ENCODE results near the gene SDK1.

Gene SDK1

DNA sequence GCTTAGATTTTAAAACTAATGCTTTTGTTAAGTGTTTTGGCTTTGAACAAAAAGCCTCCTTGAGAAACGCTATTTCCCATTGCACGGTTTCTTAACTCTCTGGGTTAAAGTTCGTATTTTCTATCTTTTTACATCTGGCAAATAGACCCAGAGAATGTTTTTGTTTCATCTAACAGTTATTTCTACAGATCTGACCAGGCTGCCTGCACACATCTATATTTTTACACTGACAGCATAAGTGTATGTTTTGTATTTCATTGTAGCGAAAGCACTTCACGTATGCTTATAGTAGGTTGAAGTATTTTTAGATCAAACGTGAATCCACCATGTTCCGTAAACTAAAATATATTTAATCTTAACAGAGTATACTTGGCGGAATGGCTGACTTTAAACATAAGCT lies 477.3 kb downstream of the SDK1 start:
- TF ChIP-seq CTCF (IDR thresholded peaks at IDR 0.05; ENCODE audit: low read depth, low read length, poor library complexity, severe bottlenecking): no peak
- TF ChIP-seq EZH2phosphoT487 (IDR thresholded peaks at IDR 0.05; ENCODE audit: borderline replicate concordance, low read length): no peak
- no peaks in the 10 kb centered on the region for H4K20me1 ChIP-seq (ENCODE audit: control insufficient read depth, insufficient read depth, low read depth, low read length)
- no peak overlapping the region for H3K27ac ChIP-seq (ENCODE audit: low read depth, low read length)
- H3K9me3 ChIP-seq (ENCODE audit: control insufficient read depth, insufficient read depth, low read length): peaks cover 21% of the 10 kb centered on the region
- H3K4me1 ChIP-seq (ENCODE audit: control insufficient read depth, low read length): no peaks in the 10 kb centered on the region
- H3K4me3 ChIP-seq (ENCODE audit: low read length): no peak overlapping the region
- no peaks in the 10 kb centered on the region for H3K36me3 ChIP-seq (ENCODE audit: control insufficient read depth, low read length)
- no peaks in the 10 kb centered on the region for H3K79me2 ChIP-seq (ENCODE audit: control insufficient read depth, low read length)
- H3K4me2 ChIP-seq (ENCODE audit: low read length): no peak overlapping the region
- no peaks in the 10 kb centered on the region for H3K9me2 ChIP-seq (replicated peaks; ENCODE audit: control insufficient read depth, low read length)
- H3F3A ChIP-seq (ENCODE audit: control insufficient read depth, insufficient read depth): no peaks in the 10 kb centered on the region
- H3K27me3 ChIP-seq (ENCODE audit: control insufficient read depth, low read length): no peaks in the 10 kb centered on the region

- Histone ChIP-seq H3K9me3 (ENCODE audit: control insufficient read depth, insufficient read depth, low read length) (peaks cover 21% of the 10 kb centered on the region), H3K79me2 (ENCODE audit: control insufficient read depth, low read length) (no peaks in the 10 kb centered on the region), H3K4me2 (ENCODE audit: low read length) (no peak overlapping the region), H3K36me3 (ENCODE audit: control insufficient read depth, low read length) (no peaks in the 10 kb centered on the region), H3K9me2 (replicated peaks; ENCODE audit: control insufficient read depth, low read length) (no peaks in the 10 kb centered on the region), H3K4me1 (ENCODE audit: control insufficient read depth, low read length) (no peaks in the 10 kb centered on the region), H3K27me3 (ENCODE audit: control insufficient read depth, low read length) (no peaks in the 10 kb centered on the region), H4K20me1 (ENCODE audit: control insufficient read depth, insufficient read depth, low read depth, low read length) (no peaks in the 10 kb centered on the region), H3K4me3 (ENCODE audit: low read length) (no peak overlapping the region), H3K27ac (ENCODE audit: low read depth, low read length) (no peak overlapping the region), H3F3A (ENCODE audit: control insufficient read depth, insufficient read depth) (no peaks in the 10 kb centered on the region)
- no peak for TF ChIP-seq CTCF (IDR thresholded peaks at IDR 0.05; ENCODE audit: low read depth, low read length, poor library complexity, severe bottlenecking)
- TF ChIP-seq EZH2phosphoT487 (IDR thresholded peaks at IDR 0.05; ENCODE audit: borderline replicate concordance, low read length): no peak
Observed at GRCh38 chr7:3780016-3780415, 479.0 kb downstream of the SDK1 start.

- Histone ChIP-seq H3K4me1 (ENCODE audit: control insufficient read depth, low read length) (no peaks in the 10 kb centered on the region), H3K27ac (ENCODE audit: low read depth, low read length) (no peak overlapping the region)
Observed at GRCh38 chr7:3780525-3780924, 479.5 kb downstream of the SDK1 start.

More at GRCh38 chr7:3780525-3780924, 479.5 kb downstream of the SDK1 start:
- Histone ChIP-seq H3K36me3 (ENCODE audit: control insufficient read depth, low read length) (no peaks in the 10 kb centered on the region), H3K9me3 (ENCODE audit: control insufficient read depth, insufficient read depth, low read length) (peaks cover 21% of the 10 kb centered on the region), H4K20me1 (ENCODE audit: control insufficient read depth, insufficient read depth, low read depth, low read length) (no peaks in the 10 kb centered on the region), H3F3A (ENCODE audit: control insufficient read depth, insufficient read depth) (no peaks in the 10 kb centered on the region), H3K27me3 (ENCODE audit: control insufficient read depth, low read length) (no peaks in the 10 kb centered on the region), H3K4me2 (ENCODE audit: low read length) (no peak overlapping the region), H3K4me3 (ENCODE audit: low read length) (no peak overlapping the region), H3K79me2 (ENCODE audit: control insufficient read depth, low read length) (no peaks in the 10 kb centered on the region), H3K9me2 (replicated peaks; ENCODE audit: control insufficient read depth, low read length) (no peaks in the 10 kb centered on the region)
- TF ChIP-seq EZH2phosphoT487 (IDR thresholded peaks at IDR 0.05; ENCODE audit: borderline replicate concordance, low read length) (no peak), CTCF (IDR thresholded peaks at IDR 0.05; ENCODE audit: low read depth, low read length, poor library complexity, severe bottlenecking) (no peak)

Data from DOHH2 (cell line).